A549 (cell line): ENCODE data around the gene VPS13D. TPM values are rescaled to one million over a fixed set of nuclear protein-coding genes. Genes with fewer than 3 reads are reported as not detected.

Experiments
- ATAC-seq, 2 experiments: fragments of 200-7000 bp in 1 of 2; fragments of >200 bp in 1 of 2; cut with Nextera tagmentation in 1 of 2; cut with Tn5 transposase in 1 of 2; 3 replicates each; pipeline versions ENCODE4 v1.8.0 to v1.9.1; 2018 to 2020; ENCODE audit warnings: mild to moderate bottlenecking in 1 of 2, moderate library complexity in 1 of 2
- CTCF ChIA-PET: fragments of 300-600 bp; sonication (Branson Sonifier 250); formaldehyde crosslinking; extraction: SDS; loops from one replicate; lab custom pipeline; 2021; ENCODE audit warnings: antibody characterized with exemption, inconsistent platforms; lab: Yijun Ruan, JAX
- POLR2A ChIA-PET: fragments of 350-600 bp; formaldehyde crosslinking; extraction: SDS; loops from one replicate; lab custom pipeline; 2021; ENCODE audit warnings: antibody characterized with exemption, inconsistent platforms; lab: Yijun Ruan, JAX
- DNase-seq, 2 experiments: peaks; one replicate each; pipeline versions ENCODE4 v3.0.0 to v3.0.0-alpha.2; 2011 to 2016; ENCODE audit warnings: low read depth in 1 of 2, low spot score in 1 of 2
- FAIRE-seq: peaks from 2 replicates; lab custom pipeline; 2011; peaks lifted over from hg19 to GRCh38; lab: Jason Lieb, UNC
- H3K27ac ChIP-seq, 2 experiments: fragments of >200 bp; sonication (Bioruptor Twin); formaldehyde crosslinking; 3 replicates each; pipeline ENCODE4 v1.5.1; 2016 to 2017
- H3K4me1 ChIP-seq: fragments of >200 bp; sonication (Bioruptor Twin); formaldehyde crosslinking; 3 replicates; pipeline ENCODE4 v1.6.1; 2016
- H3K4me2 ChIP-seq: fragments of >200 bp; sonication (Bioruptor Twin); formaldehyde crosslinking; 3 replicates; pipeline ENCODE4 v1.6.1; 2016
- H3K4me3 ChIP-seq: fragments of >200 bp; sonication (Bioruptor Twin); formaldehyde crosslinking; 3 replicates; pipeline ENCODE4 v1.5.1; 2016
- H3K9me3 ChIP-seq: fragments of >200 bp; sonication (Bioruptor Twin); formaldehyde crosslinking; 3 replicates; pipeline ENCODE4 v1.6.1; 2016
- CBX8 ChIP-seq: fragments of 200-600 bp; sonication (generic); IDR thresholded peaks from 2 replicates; pipeline ENCODE4 v1.6.1; 2016
- CHD4 ChIP-seq: fragments of 200-600 bp; sonication (generic); IDR thresholded peaks from 2 replicates; pipeline ENCODE4 v1.6.1; 2016; ENCODE audit warnings: antibody characterized with exemption, mild to moderate bottlenecking, borderline replicate concordance
- EP300 ChIP-seq, 2 experiments: fragments of >200 bp; sonication (Bioruptor Twin); formaldehyde crosslinking; IDR thresholded peaks; 2 replicates in 1 of 2; 3 replicates in 1 of 2; pipeline ENCODE4 v1.6.1; 2016 to 2017
- FOSB ChIP-seq: fragments of 250-450 bp; sonication (Bioruptor Pico); IDR thresholded peaks from 2 replicates; pipeline ENCODE4 v1.5.0; 2020; ENCODE audit warnings: mild to moderate bottlenecking, moderate library complexity
- HDAC2 ChIP-seq: fragments of 200-600 bp; sonication (generic); IDR thresholded peaks from 2 replicates; pipeline ENCODE4 v1.6.1; 2016
- HEYL ChIP-seq: fragments of 250-450 bp; sonication (Bioruptor Pico); IDR thresholded peaks from 2 replicates; pipeline ENCODE4 v1.8.0; 2021; ENCODE audit warnings: mild to moderate bottlenecking, moderate library complexity
- NFE2L2 ChIP-seq: fragments of 150-350 bp; conservative IDR thresholded peaks from 2 replicates; pipeline ENCODE4 v1.6.1; 2014; ENCODE audit warnings: low read length
- PHF8 ChIP-seq: fragments of 200-600 bp; sonication (generic); IDR thresholded peaks from 2 replicates; pipeline ENCODE4 v1.6.1; 2016; ENCODE audit warnings: low read depth, mild to moderate bottlenecking, antibody characterized with exemption, moderate library complexity, borderline replicate concordance
- POLR2A ChIP-seq: IDR thresholded peaks from 2 replicates; pipeline ENCODE4 v1.6.1; 2012; ENCODE audit warnings: mild to moderate bottlenecking, low read length
- RAD21 ChIP-seq, 2 experiments: fragments of >200 bp in 1 of 2; sonication (Bioruptor Twin) in 1 of 2; formaldehyde crosslinking in 1 of 2; IDR thresholded peaks in 1 of 2; conservative IDR thresholded peaks in 1 of 2; 2 replicates in 1 of 2; 3 replicates in 1 of 2; pipeline ENCODE4 v1.6.1; 2012 to 2018; ENCODE audit warnings: inconsistent platforms in 1 of 2
- RARB ChIP-seq: fragments of 250-450 bp; sonication (Bioruptor Pico); IDR thresholded peaks from 2 replicates; pipeline ENCODE4 v1.8.0; 2021; ENCODE audit warnings: mild to moderate bottlenecking, moderate library complexity
- RFX5 ChIP-seq: fragments of 450-650 bp; IDR thresholded peaks from 2 replicates; pipeline ENCODE4 v1.7.1; 2014; ENCODE audit warnings: antibody characterized with exemption, mild to moderate bottlenecking, moderate library complexity
- RNF2 ChIP-seq: fragments of 200-600 bp; sonication (generic); IDR thresholded peaks from 2 replicates; pipeline ENCODE4 v1.6.1; 2016; ENCODE audit warnings: low read depth, mild to moderate bottlenecking, antibody characterized with exemption, moderate library complexity, borderline replicate concordance
- SMC3 ChIP-seq: fragments of >200 bp; sonication (Bioruptor Twin); formaldehyde crosslinking; IDR thresholded peaks from 3 replicates; pipeline ENCODE4 v1.6.1; 2018; ENCODE audit warnings: inconsistent platforms
- TP53 ChIP-seq: fragments of 250-450 bp; sonication (Bioruptor Pico); IDR thresholded peaks from 2 replicates; pipeline ENCODE4 v1.5.0; 2021; ENCODE audit warnings: mild to moderate bottlenecking, moderate library complexity
- ZSCAN20 ChIP-seq: fragments of 250-450 bp; sonication (Bioruptor Pico); IDR thresholded peaks from 2 replicates; pipeline ENCODE4 v1.8.0; 2022; ENCODE audit warnings: mild to moderate bottlenecking, moderate library complexity
- WGBS: methylation state at CpG from one replicate; pipeline ENCODE4 v1.1.6; 2017; ENCODE audit errors: missing lambda C conversion rate; 5-methylcytosine and 5-hydroxymethylcytosine counted together
- polyA plus RNA-seq, 4 experiments: library from polyadenylated mRNA; depleted of rRNA in 3 of 4; stranded (reverse); fragments of >200 nt; fragmentation: RNase III in 1 of 4; extraction: RNeasy Plus Mini Kit Qiagen cat#74134 plus additional on column Dnase treatment in 1 of 4; gene quantifications; 2 replicates in 3 of 4; 3 replicates in 1 of 4; pipeline ENCODE4 v1.2.3, GENCODE V29; 2011 to 2017
- TF ChIP-seq, protein P1 (sequence below): fragments of 250-450 bp; sonication (Bioruptor Pico); IDR thresholded peaks from 2 replicates; pipeline ENCODE4 v1.5.0; 2021; ENCODE audit warnings: mild to moderate bottlenecking, moderate library complexity, borderline replicate concordance
- TF ChIP-seq, protein P2 (sequence below): fragments of >200 bp; sonication (Bioruptor Twin); formaldehyde crosslinking; IDR thresholded peaks from 3 replicates; pipeline ENCODE4 v1.5.1; 2016
- TF ChIP-seq, protein P3 (sequence below): fragments of 150-350 bp; IDR thresholded peaks from 2 replicates; pipeline ENCODE4 v1.6.1; 2014; ENCODE audit warnings: low read depth, mild to moderate bottlenecking, low read length
- TF ChIP-seq, protein P4 (sequence below): IDR thresholded peaks from 2 replicates; pipeline ENCODE4 v1.6.1; 2012
- TF ChIP-seq, protein P5 (sequence below): IDR thresholded peaks from 2 replicates; pipeline ENCODE4 v1.6.1; 2012
- TF ChIP-seq, protein P6 (sequence below): fragments of 450-650 bp; IDR thresholded peaks from 2 replicates; pipeline ENCODE4 v1.6.1; 2014; ENCODE audit warnings: antibody characterized with exemption

Gene VPS13D
- polyA plus RNA-seq, 2 of the 4 experiments (the other 2 are of a cell fraction) = 5.4 to 15.9 TPM

DNA sequence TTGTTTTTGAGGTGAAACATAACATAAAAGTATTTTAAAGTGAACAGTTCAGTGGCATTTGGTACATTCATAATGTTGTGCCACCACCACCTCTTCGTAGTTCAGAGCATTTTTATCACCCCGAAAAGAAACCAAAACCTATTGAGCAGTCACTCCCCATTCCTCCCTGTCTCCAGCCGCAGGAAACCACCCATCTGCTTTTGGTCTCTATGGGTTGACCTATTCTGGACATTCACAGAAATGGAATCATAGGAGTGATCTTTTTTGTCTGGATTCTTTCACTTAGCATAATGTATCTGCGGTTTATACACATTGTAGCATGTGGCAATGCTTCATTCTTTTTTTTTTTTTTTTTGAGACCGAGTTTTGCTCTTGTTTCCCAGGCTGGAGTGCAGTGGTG is 141.2 kb downstream of the VPS13D start (continued):
- TF ChIP-seq, protein P1, sequence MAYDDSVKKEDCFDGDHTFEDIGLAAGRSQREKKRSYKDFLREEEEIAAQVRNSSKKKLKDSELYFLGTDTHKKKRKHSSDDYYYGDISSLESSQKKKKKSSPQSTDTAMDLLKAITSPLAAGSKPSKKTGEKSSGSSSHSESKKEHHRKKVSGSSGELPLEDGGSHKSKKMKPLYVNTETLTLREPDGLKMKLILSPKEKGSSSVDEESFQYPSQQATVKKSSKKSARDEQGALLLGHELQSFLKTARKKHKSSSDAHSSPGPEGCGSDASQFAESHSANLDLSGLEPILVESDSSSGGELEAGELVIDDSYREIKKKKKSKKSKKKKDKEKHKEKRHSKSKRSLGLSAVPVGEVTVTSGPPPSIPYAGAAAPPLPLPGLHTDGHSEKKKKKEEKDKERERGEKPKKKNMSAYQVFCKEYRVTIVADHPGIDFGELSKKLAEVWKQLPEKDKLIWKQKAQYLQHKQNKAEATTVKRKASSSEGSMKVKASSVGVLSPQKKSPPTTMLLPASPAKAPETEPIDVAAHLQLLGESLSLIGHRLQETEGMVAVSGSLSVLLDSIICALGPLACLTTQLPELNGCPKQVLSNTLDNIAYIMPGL (CRISPR knock-in tag) = no peak
- no peak for TF ChIP-seq POLR2A

DNA sequence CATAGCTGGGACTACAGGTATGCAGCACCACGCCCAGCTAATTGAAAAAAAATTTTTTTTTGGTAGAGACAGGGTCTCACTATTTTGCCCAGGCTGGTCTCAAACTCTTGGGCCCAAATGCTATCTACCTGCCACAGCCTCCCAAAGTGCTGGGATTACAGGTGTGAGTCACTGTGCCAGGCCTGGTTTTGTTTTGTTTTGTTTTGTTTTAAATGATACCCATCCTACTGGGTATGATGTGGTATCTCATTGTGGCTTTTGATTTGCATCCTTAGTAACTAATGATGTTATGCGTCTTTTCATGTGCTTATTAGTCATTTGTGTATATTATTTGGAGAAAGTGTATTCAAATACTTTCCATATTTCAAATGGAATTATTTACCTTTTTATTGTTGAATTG is 142.3 kb downstream of the VPS13D start:
- FAIRE-seq (no peak), ATAC-seq (no peak), DNase-seq (no peak)
- no peak overlapping the region for H3K4me3 ChIP-seq
- TF ChIP-seq CHD4 = no peak
- TF ChIP-seq EP300 (IDR thresholded peaks at IDR 0.05) = no peak
- TF ChIP-seq HDAC2 = no peak
- no peak for TF ChIP-seq CBX8
- TF ChIP-seq, protein P2, sequence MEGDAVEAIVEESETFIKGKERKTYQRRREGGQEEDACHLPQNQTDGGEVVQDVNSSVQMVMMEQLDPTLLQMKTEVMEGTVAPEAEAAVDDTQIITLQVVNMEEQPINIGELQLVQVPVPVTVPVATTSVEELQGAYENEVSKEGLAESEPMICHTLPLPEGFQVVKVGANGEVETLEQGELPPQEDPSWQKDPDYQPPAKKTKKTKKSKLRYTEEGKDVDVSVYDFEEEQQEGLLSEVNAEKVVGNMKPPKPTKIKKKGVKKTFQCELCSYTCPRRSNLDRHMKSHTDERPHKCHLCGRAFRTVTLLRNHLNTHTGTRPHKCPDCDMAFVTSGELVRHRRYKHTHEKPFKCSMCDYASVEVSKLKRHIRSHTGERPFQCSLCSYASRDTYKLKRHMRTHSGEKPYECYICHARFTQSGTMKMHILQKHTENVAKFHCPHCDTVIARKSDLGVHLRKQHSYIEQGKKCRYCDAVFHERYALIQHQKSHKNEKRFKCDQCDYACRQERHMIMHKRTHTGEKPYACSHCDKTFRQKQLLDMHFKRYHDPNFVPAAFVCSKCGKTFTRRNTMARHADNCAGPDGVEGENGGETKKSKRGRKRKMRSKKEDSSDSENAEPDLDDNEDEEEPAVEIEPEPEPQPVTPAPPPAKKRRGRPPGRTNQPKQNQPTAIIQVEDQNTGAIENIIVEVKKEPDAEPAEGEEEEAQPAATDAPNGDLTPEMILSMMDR = no peak
- TF ChIP-seq HEYL (CRISPR knock-in tag) = no peak
- no peak for TF ChIP-seq RARB
- no peak for TF ChIP-seq RAD21 (conservative IDR thresholded peaks at IDR 0.05 in 1 of 2, IDR thresholded peaks at IDR 0.05 in 1 of 2)
- TF ChIP-seq, protein P1 (CRISPR knock-in tag) = no peak
- TF ChIP-seq FOSB (CRISPR knock-in tag) = no peak
- no peak for TF ChIP-seq SMC3
- TF ChIP-seq, protein P3, sequence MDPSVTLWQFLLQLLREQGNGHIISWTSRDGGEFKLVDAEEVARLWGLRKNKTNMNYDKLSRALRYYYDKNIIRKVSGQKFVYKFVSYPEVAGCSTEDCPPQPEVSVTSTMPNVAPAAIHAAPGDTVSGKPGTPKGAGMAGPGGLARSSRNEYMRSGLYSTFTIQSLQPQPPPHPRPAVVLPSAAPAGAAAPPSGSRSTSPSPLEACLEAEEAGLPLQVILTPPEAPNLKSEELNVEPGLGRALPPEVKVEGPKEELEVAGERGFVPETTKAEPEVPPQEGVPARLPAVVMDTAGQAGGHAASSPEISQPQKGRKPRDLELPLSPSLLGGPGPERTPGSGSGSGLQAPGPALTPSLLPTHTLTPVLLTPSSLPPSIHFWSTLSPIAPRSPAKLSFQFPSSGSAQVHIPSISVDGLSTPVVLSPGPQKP = no peak
- TF ChIP-seq PHF8 = no peak
- TF ChIP-seq, protein P4, sequence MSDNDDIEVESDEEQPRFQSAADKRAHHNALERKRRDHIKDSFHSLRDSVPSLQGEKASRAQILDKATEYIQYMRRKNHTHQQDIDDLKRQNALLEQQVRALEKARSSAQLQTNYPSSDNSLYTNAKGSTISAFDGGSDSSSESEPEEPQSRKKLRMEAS = no peak
- no peak for TF ChIP-seq NFE2L2
- no peak for TF ChIP-seq RFX5
- no peak overlapping the region for H3K27ac ChIP-seq
- CTCF ChIA-PET = no interaction called here
- POLR2A ChIA-PET = no interaction called here
- H3K9me3 ChIP-seq = no peaks in the 10 kb centered on the region
- H3K4me2 ChIP-seq = no peak overlapping the region
- H3K4me1 ChIP-seq = peaks cover 7% of the 10 kb centered on the region; the same call in 1 of the 3 replicates
- WGBS = 85% methylated on average over 2 of the region's 2 CpGs

DNA sequence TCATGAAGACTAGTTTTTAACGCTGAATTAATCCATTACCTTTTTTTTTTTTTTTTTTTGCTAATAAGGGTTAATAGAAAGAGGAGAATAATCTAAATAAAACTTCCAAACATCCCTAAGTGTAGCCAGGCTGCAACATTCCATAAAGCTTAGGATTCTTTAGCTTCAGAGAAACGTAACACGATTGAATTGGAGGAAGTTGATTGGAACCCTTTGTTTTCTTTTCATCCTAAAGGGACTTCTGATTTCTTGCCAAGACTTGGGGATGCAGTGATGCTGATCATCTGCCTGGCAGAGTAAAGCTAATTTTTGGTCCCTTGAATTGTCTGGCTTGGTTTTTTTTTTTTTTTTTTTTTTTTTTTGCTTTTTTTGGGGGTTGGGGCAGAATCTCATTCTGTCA is 142.9 kb downstream of the VPS13D start:
- Histone ChIP-seq H3K4me2 (no peak overlapping the region), H3K9me3 (no peaks in the 10 kb centered on the region), H3K4me1 (peaks cover 7% of the 10 kb centered on the region; the same call in 1 of the 3 replicates), H3K27ac (no peak overlapping the region), H3K4me3 (no peak overlapping the region)
- WGBS = 97% methylated on average over 3 of the region's 3 CpGs
- DNase-seq (no peak), ATAC-seq (no peak), FAIRE-seq (no peak)
- ChIA-PET POLR2A (no interaction called here), CTCF (no interaction called here)
- TF ChIP-seq, protein P5, sequence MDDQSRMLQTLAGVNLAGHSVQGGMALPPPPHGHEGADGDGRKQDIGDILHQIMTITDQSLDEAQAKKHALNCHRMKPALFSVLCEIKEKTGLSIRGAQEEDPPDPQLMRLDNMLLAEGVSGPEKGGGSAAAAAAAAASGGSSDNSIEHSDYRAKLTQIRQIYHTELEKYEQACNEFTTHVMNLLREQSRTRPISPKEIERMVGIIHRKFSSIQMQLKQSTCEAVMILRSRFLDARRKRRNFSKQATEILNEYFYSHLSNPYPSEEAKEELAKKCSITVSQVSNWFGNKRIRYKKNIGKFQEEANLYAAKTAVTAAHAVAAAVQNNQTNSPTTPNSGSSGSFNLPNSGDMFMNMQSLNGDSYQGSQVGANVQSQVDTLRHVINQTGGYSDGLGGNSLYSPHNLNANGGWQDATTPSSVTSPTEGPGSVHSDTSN = no peak
- TF ChIP-seq RNF2 (no peak), TP53 (CRISPR knock-in tag) (no peak), ZSCAN20 (CRISPR knock-in tag) (no peak)
- TF ChIP-seq, protein P6, sequence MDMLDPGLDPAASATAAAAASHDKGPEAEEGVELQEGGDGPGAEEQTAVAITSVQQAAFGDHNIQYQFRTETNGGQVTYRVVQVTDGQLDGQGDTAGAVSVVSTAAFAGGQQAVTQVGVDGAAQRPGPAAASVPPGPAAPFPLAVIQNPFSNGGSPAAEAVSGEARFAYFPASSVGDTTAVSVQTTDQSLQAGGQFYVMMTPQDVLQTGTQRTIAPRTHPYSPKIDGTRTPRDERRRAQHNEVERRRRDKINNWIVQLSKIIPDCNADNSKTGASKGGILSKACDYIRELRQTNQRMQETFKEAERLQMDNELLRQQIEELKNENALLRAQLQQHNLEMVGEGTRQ = no peak
- TF ChIP-seq, protein P1 (CRISPR knock-in tag) = no peak
